RCC 7860 (cell line): ENCODE results near the gene E2F2.

Source experiments
- DNase-seq: peaks from one replicate; pipeline ENCODE4 v3.0.0-alpha.2; 2015; ENCODE audit warnings: low spot score
- FAIRE-seq: peaks from 2 replicates; lab custom pipeline; 2012; peaks lifted over from hg19 to GRCh38; lab: Jason Lieb, UNC

E2F2 gene

GRCh38 chr1:23530747-23531561 lies at the start of gene E2F2:
TSS of gene E2F2 (minus strand) at chr1:23531233. CDS start at chr1:23530793, 440 bp downstream.
- DNase-seq (peak; percentile 67), FAIRE-seq (no peak)

GRCh38 chr1:23578997-23579363 lies 47.9 kb upstream of the E2F2 start:
- DNase-seq = no peak
- FAIRE-seq = no peak

- FAIRE-seq (no peak), DNase-seq (no peak)
Observed at GRCh38 chr1:23578311-23578996, 47.4 kb upstream of the E2F2 start.

- peak; percentile 82 for DNase-seq
Observed at GRCh38 chr1:23577056-23578004, 46.3 kb upstream of the E2F2 start.

GRCh38 chr1:23576338-23577055 lies 45.5 kb upstream of the E2F2 start:
- no peak for FAIRE-seq
- DNase-seq = peak; percentile 28

More at GRCh38 chr1:23577056-23578004, 46.3 kb upstream of the E2F2 start:
- peak; percentile 85 for FAIRE-seq

- DNase-seq (no peak), FAIRE-seq (no peak)
Observed at GRCh38 chr1:23575226-23575810, 44.3 kb upstream of the E2F2 start.

- no peak for FAIRE-seq
- DNase-seq = peak; percentile 33
Observed at GRCh38 chr1:23574265-23574754, 43.3 kb upstream of the E2F2 start.

- no peak for FAIRE-seq
Observed at GRCh38 chr1:23573574-23574182, 42.6 kb upstream of the E2F2 start.

GRCh38 chr1:23571465-23571864 lies 40.4 kb upstream of the E2F2 start:
- FAIRE-seq = no peak
- no peak for DNase-seq

More at GRCh38 chr1:23573574-23574182, 42.6 kb upstream of the E2F2 start:
- no peak for DNase-seq

- DNase-seq (no peak), FAIRE-seq (no peak)
Observed at GRCh38 chr1:23570001-23570691, 39.1 kb upstream of the E2F2 start.

GRCh38 chr1:23568608-23569383 lies 37.8 kb upstream of the E2F2 start:
- DNase-seq = no peak

GRCh38 chr1:23567996-23568607 lies 37.1 kb upstream of the E2F2 start:
- DNase-seq = no peak

More at GRCh38 chr1:23568608-23569383, 37.8 kb upstream of the E2F2 start:
- FAIRE-seq = no peak

GRCh38 chr1:23567629-23567995 lies 36.6 kb upstream of the E2F2 start:
- FAIRE-seq (no peak), DNase-seq (no peak)

More at GRCh38 chr1:23567996-23568607, 37.1 kb upstream of the E2F2 start:
- FAIRE-seq = no peak

- DNase-seq (no peak), FAIRE-seq (no peak)
Observed at GRCh38 chr1:23566304-23566703, 35.3 kb upstream of the E2F2 start.

- DNase-seq = no peak
- FAIRE-seq = no peak
Observed at GRCh38 chr1:23565776-23566175, 34.7 kb upstream of the E2F2 start.

- FAIRE-seq (no peak), DNase-seq (no peak)
Observed at GRCh38 chr1:23564529-23565122, 33.6 kb upstream of the E2F2 start.

GRCh38 chr1:23563755-23564374 lies 32.8 kb upstream of the E2F2 start:
- DNase-seq (no peak), FAIRE-seq (no peak)
